Tibial artery (tissue), 4 donors: ENCODE data around the gene COG3.

Experiments used
- DNase-seq, 2 donors: peaks; one replicate each; pipeline ENCODE4 v3.0.0-alpha.2; 2019
- H3K27ac ChIP-seq, 2 donors: fragments of 200-600 bp; sonication (generic) in 1 of 2; 1 replicate in 1 of 2; 2 replicates in 1 of 2; pipeline ENCODE4 v1.5.1; 2018 to 2019; ENCODE audit warnings: mild to moderate bottlenecking in 1 of 2
- H3K27me3 ChIP-seq, 2 donors: fragments of 200-600 bp; sonication (generic) in 1 of 2; one replicate each; pipeline versions ENCODE4 v1.5.1 to v1.6.0; 2016 to 2019
- H3K36me3 ChIP-seq, 3 donors: fragments of 200-600 bp; sonication (generic) in 2 of 3; one replicate each; pipeline ENCODE4 v1.5.1; 2016 to 2019; ENCODE audit warnings: mild to moderate bottlenecking in 2 of 3
- H3K4me1 ChIP-seq, 4 donors: fragments of 200-600 bp; sonication (generic) in 2 of 4; 1 replicate in 3 of 4; 2 replicates in 1 of 4; pipeline ENCODE4 v1.5.1; 2016 to 2019
- H3K4me3 ChIP-seq, 2 donors: fragments of 200-600 bp; sonication (generic) in 1 of 2; 1 replicate in 1 of 2; 2 replicates in 1 of 2; pipeline ENCODE4 v1.5.1; 2018 to 2019; ENCODE audit warnings: mild to moderate bottlenecking in 2 of 2
- H3K9me3 ChIP-seq, 3 donors: fragments of 200-600 bp; sonication (generic) in 1 of 3; one replicate each; pipeline ENCODE4 v1.5.1; 2016 to 2019
- intact Hi-C: fragments of 100-400 bp; cut with DNase I; formaldehyde crosslinking; loops from one replicate; pipeline ENCODE4 v1.15.0; 2023; ENCODE audit warnings: low total_unique reads
- TF ChIP-seq, protein P1 (sequence below), 2 experiments: fragments of 200-600 bp in 1 of 2; fragments of 450-650 bp in 1 of 2; IDR thresholded peaks; one replicate each; pipeline ENCODE4 v1.5.1; 2017 to 2019; ENCODE audit warnings: antibody characterized with exemption in 2 of 2, mild to moderate bottlenecking in 1 of 2, moderate library complexity in 1 of 2

COG3 gene

GRCh38 chr13:45529758-45530157 lies 65.0 kb downstream of the COG3 start:
- no peaks in the 10 kb centered on the region for H3K27me3 ChIP-seq
- peaks cover 34 to 60% (median 56%) of the 10 kb centered on the region in 3 donors for H3K36me3 ChIP-seq
- TF ChIP-seq, protein P1, sequence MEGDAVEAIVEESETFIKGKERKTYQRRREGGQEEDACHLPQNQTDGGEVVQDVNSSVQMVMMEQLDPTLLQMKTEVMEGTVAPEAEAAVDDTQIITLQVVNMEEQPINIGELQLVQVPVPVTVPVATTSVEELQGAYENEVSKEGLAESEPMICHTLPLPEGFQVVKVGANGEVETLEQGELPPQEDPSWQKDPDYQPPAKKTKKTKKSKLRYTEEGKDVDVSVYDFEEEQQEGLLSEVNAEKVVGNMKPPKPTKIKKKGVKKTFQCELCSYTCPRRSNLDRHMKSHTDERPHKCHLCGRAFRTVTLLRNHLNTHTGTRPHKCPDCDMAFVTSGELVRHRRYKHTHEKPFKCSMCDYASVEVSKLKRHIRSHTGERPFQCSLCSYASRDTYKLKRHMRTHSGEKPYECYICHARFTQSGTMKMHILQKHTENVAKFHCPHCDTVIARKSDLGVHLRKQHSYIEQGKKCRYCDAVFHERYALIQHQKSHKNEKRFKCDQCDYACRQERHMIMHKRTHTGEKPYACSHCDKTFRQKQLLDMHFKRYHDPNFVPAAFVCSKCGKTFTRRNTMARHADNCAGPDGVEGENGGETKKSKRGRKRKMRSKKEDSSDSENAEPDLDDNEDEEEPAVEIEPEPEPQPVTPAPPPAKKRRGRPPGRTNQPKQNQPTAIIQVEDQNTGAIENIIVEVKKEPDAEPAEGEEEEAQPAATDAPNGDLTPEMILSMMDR (IDR thresholded peaks at IDR 0.05): no peak
- peaks cover 0 to 3% (median 0%) of the 10 kb centered on the region in 4 donors for H3K4me1 ChIP-seq
- H3K27ac ChIP-seq: no peak overlapping the region
- intact Hi-C loops: no loop called here
- no peak overlapping the region for H3K4me3 ChIP-seq
- H3K9me3 ChIP-seq: no peaks in the 10 kb centered on the region
- DNase-seq: no peak

GRCh38 chr13:45534604-45535003 lies 69.9 kb downstream of the COG3 start:
- Histone ChIP-seq H3K27me3 (no peaks in the 10 kb centered on the region), H3K27ac (no peak overlapping the region), H3K9me3 (no peaks in the 10 kb centered on the region), H3K36me3 (peaks cover 54 to 64% (median 61%) of the 10 kb centered on the region in 3 donors), H3K4me3 (no peak overlapping the region), H3K4me1 (no peaks in the 10 kb centered on the region)
- TF ChIP-seq, protein P1 (IDR thresholded peaks at IDR 0.05): no peak
- DNase-seq: no peak
- intact Hi-C loops: no loop called here

GRCh38 chr13:45536224-45536623 lies 71.5 kb downstream of the COG3 start:
- no peak for DNase-seq
- Histone ChIP-seq H3K27ac (no peak overlapping the region), H3K4me3 (no peak overlapping the region), H3K9me3 (no peaks in the 10 kb centered on the region), H3K36me3 (peaks cover 44 to 49% (median 44%) of the 10 kb centered on the region in 3 donors), H3K27me3 (no peaks in the 10 kb centered on the region), H3K4me1 (no peaks in the 10 kb centered on the region)
- TF ChIP-seq, protein P1 (IDR thresholded peaks at IDR 0.05): no peak
- intact Hi-C loops: no loop called here

GRCh38 chr13:45537516-45537915 lies 72.8 kb downstream of the COG3 start:
- intact Hi-C loops: no loop called here
- TF ChIP-seq, protein P1 (IDR thresholded peaks at IDR 0.05): no peak
- Histone ChIP-seq H3K9me3 (no peaks in the 10 kb centered on the region), H3K27ac (no peak overlapping the region), H3K36me3 (peaks cover 33 to 40% (median 36%) of the 10 kb centered on the region in 3 donors), H3K4me1 (no peaks in the 10 kb centered on the region), H3K4me3 (no peak overlapping the region), H3K27me3 (no peaks in the 10 kb centered on the region)
- DNase-seq: no peak

GRCh38 chr13:45538382-45538781 lies 73.6 kb downstream of the COG3 start:
- TF ChIP-seq, protein P1 (IDR thresholded peaks at IDR 0.05): no peak
- Histone ChIP-seq H3K4me3 (no peak overlapping the region), H3K27ac (no peak overlapping the region), H3K4me1 (no peaks in the 10 kb centered on the region), H3K9me3 (no peaks in the 10 kb centered on the region), H3K27me3 (no peaks in the 10 kb centered on the region), H3K36me3 (peaks cover 28 to 33% (median 33%) of the 10 kb centered on the region in 3 donors)
- intact Hi-C loops: no loop called here
- no peak for DNase-seq

GRCh38 chr13:45540195-45540594 lies 75.5 kb downstream of the COG3 start:
- no peaks in the 10 kb centered on the region for H3K4me1 ChIP-seq
- no peak overlapping the region for H3K4me3 ChIP-seq
- no peaks in the 10 kb centered on the region for H3K27me3 ChIP-seq
- H3K27ac ChIP-seq: no peak overlapping the region
- intact Hi-C loops: no loop called here
- no peaks in the 10 kb centered on the region for H3K9me3 ChIP-seq
- no peak for DNase-seq
- TF ChIP-seq, protein P1 (IDR thresholded peaks at IDR 0.05): no peak
- H3K36me3 ChIP-seq: peaks cover 10 to 16% (median 15%) of the 10 kb centered on the region in 3 donors
